Fibroblast of skin of abdomen (primary cell): Measurements from ENCODE around the gene ODC1.
A peak's percentile ranks its signal among the peaks of the same experiment; 100 is the strongest.

Experiments used
- DNase-seq: peaks from one replicate; pipeline ENCODE4 v3.0.0-alpha.2; 2013

The ODC1 gene

GRCh38 chr2:10414591-10414990 lies 33.5 kb downstream of the ODC1 start:
- DNase-seq = no peak

GRCh38 chr2:10413991-10414451 lies 34.1 kb downstream of the ODC1 start:
- no peak for DNase-seq

DNA sequence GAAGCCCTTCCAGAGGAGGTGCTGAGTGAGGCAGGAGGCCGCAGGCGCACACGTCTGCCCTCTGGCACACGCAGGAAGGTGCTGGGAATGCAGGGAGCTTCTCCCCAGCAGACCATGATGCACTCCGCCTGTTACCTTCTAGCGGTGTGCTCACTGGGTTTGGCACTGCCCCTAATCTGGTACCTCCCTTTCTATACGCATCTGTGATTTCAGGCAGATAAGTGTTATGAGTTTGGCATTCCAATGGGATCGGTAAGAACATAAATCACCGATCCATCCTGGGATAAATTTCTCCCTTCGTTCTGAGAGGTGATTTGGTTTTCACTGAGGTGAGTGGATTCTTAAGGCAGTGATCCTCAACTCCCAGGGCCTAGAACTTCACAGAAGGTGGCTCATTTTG lies 34.6 kb downstream of the ODC1 start:
- DNase-seq = no peak

GRCh38 chr2:10412380-10412779 lies 35.7 kb downstream of the ODC1 start:
- DNase-seq = peak; percentile 38

DNA sequence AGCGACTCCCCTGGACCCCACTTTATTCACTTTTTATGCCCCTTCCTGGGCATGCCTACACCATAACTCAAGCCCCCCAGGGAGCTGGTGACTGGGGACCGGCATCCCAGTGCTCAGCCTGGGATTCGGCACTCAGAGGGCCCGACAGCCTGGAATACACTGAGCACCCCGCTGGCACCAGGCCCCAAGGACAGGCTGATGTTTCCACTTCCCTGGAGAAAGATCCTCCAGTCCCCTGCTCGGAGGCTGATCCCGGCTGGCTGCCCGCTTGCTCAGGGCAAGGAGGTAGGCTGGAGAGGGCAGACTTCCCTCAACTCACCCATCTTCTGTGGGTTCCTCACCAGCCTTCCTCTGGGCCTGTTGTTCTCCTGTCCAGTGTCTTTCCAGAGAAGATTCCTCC lies 36.6 kb downstream of the ODC1 start:
- DNase-seq = no peak

DNA sequence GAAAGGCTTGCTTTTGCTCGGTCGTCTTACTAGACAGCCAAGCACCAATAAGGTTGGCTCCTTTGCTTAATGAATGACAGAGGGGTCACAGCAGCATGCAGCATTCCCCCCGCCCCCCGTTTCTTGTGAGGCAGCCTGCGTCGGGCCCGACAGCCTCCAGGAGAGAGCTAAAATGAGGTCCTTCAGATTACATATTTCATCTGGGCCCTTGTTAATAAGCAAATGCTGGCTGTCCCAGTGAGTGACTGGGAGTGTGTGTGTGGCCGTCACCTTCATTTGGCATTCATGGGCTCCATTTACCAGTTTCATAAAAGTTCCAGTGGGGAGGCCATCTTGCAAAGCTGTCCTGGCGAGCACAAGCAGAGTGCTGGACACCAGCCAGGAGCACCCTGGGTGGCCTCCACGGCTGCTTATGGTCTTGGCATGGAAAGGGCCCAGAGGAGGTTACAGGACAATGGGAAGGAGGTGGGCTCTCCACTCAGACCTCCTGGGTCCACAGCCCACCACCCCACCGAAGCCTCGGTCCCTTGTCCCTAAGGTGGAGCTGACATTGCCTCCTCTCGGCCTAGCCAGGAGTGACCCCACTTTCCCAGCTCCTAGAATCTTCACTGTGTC lies 37.2 kb downstream of the ODC1 start:
- DNase-seq = no peak

GRCh38 chr2:10410001-10410822 lies 37.9 kb downstream of the ODC1 start:
- DNase-seq = peak; percentile 55

GRCh38 chr2:10408649-10409579 lies 39.2 kb downstream of the ODC1 start:
- peak; percentile 55 for DNase-seq

GRCh38 chr2:10407841-10408648 lies 40.1 kb downstream of the ODC1 start:
- DNase-seq = no peak

- DNase-seq = no peak
These were observed 40.7 kb downstream of the ODC1 start for GRCh38 chr2:10407432-10407831.

- DNase-seq = no peak
These were observed 41.5 kb downstream of the ODC1 start for GRCh38 chr2:10406491-10407188.

GRCh38 chr2:10406016-10406415 lies 42.1 kb downstream of the ODC1 start:
- no peak for DNase-seq

- DNase-seq = peak; percentile 82
These were observed 42.7 kb downstream of the ODC1 start for GRCh38 chr2:10405448-10405847.

DNA sequence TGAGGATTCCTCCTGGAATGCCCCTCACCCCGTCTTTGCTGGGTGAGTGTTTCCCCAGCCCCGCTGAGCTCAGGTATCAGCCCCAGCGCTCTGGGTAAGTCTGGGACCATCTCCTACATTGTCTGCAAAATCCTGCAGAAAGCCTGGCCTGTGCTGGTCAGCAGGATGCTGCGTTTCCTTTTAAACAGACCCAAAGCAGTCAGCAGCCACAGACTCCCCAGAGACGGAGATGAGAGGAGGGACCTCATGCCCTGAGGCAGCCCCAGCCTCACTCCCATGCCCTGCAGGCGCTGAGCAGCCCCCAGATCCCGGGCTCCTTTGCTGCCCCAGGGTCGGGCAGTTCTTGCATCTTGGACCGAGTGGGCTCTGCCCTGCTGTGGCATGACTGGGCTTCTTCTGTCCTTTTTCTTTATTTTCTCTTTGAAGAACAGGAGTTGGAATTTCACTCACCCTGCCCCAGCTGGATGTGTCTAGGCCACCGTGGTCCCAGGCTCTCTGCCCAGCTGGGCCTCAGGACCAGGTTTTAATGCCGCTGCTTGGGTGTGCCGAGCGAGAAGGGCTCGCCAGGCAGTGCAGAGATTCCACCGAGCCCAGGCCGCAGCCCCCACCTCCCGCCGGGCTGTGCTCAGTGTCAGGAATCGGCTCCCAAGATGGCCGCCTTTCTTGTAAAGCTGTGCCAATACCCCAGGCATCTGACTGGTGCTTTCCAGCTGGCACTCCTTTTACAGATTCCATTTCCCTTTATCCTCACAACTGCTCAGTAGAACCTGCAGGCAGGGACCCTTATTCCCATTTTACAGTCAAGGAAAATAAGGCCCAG lies 43.6 kb downstream of the ODC1 start:
- no peak for DNase-seq

DNA sequence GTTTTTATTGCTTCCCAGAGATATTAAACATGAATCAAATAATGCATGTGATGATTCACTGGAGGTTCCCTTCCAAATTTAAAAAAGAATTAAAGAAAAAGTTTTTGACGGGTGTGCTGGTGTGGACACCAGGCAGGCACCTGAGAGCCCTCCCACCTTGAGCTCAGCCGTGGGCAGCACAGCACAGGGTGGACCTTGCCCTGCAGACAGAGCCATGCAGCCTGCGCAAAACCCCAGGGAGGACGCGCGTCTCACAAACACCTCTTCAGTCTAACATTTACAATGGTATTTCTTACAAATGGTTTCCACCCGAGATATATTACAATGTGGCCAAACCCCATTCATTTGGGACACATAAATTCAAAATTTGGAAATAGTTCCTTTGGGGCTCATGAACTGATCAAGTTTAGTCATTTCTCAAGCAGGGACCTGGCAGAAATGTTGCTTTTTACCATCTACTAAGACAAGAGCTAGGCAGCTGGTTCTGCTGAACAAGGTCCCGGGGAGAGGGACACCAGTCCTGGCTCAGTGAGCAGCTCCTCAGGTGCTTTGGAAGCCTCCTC lies 45.4 kb downstream of the ODC1 start:
- DNase-seq = no peak

DNA sequence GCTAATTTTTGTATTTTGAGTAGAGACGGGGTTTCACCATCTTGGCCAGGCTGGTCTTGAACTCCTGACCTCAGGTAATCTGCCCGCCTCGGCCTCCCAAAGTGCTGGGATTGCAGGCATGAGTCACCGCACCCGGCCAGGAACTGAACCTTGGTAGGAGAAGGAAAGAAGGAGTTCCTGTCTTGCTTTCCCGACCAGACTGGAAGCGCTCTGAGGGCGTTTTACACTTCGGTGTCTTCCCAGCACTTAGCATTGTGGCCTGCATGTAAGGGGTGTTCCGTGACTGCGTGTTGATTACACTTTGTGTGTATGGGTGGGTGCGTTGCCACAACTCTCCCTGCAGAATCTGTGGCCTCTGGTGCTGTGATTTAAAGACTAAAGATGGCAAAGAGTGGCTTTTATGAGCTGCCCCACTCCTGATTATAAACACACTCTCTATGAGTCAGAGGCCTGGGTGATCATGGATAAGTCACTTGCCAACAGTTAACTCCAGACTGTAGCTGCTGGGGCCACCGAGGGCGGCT lies 46.0 kb downstream of the ODC1 start:
- no peak for DNase-seq

- DNase-seq = no peak
These were observed 46.9 kb downstream of the ODC1 start for GRCh38 chr2:10400978-10401951.

DNA sequence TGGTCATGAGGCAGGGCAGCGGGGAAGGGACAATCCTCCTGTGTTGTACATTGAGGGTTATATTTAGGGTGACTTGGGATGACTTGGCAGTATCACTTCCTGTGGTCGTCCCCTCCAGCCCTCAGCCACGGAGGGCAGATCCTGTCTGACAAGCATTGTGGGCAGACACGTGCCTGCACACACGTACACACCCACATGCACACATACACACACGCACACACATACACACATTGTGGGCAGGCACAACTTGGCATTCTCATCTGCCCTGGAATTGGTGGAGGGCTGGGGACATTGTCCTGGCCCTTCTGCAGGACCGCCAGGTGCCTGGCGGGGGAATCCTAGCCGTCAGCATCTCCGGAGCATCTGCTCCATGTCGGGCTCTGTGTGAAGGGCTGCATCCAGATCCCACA lies 47.6 kb downstream of the ODC1 start:
- DNase-seq = no peak

GRCh38 chr2:10400002-10400401 lies 48.1 kb downstream of the ODC1 start:
- no peak for DNase-seq
